GM12891 (cell line): ENCODE measurements around the gene CCBE1.

Experiments used
- POLR2A ChIP-seq: IDR thresholded peaks from 2 replicates; pipeline ENCODE4 v1.6.1; 2011; ENCODE audit warnings: low read depth, low read length, control low read depth
- POLR2AphosphoS5 ChIP-seq: IDR thresholded peaks from 2 replicates; pipeline ENCODE4 v1.6.1; 2011; ENCODE audit warnings: low read depth, low read length, control low read depth
- SPI1 ChIP-seq: IDR thresholded peaks from 2 replicates; pipeline ENCODE4 v1.6.1; 2011; ENCODE audit warnings: low read depth, low read length, control low read depth

GRCh38 chr18:59546188-59546587, 151.0 kb downstream of the CCBE1 start:
- TF ChIP-seq SPI1 (no peak), POLR2AphosphoS5 (no peak), POLR2A (no peak)
